H9 (cell line): ENCODE results near the gene NEDD4L. TPM values are rescaled to one million over a fixed set of nuclear protein-coding genes. Genes with fewer than 3 reads are reported as not detected.
"Not testable (repeated sequence)": the region's sequence is repeated elsewhere in the genome, so short reads cannot be mapped to it uniquely, and the experiment has no call there.

ENCODE experiments used
- DNase-seq: peaks from one replicate; pipeline ENCODE4 v3.0.0-alpha.2; 2017
- H2AFZ ChIP-seq: one replicate; pipeline ENCODE4 v1.6.1; 2013; ENCODE audit warnings: mild to moderate bottlenecking, low read length, control low read depth, moderate library complexity
- H2AK5ac ChIP-seq: 2 replicates; pipeline ENCODE4 v1.6.1; 2013; ENCODE audit warnings: low read length, control low read depth, mixed read lengths; ENCODE audit not compliant: insufficient read length
- H2BK120ac ChIP-seq: one replicate; pipeline ENCODE4 v1.6.1; 2013; ENCODE audit warnings: low read depth, mild to moderate bottlenecking, low read length, control low read depth, inconsistent platforms; ENCODE audit not compliant: poor library complexity, severe bottlenecking
- H2BK12ac ChIP-seq: 2 replicates; pipeline ENCODE4 v1.6.1; 2013; ENCODE audit warnings: low read length, control low read depth, mixed read lengths, low read depth; ENCODE audit not compliant: insufficient read length
- H2BK15ac ChIP-seq: 2 replicates; pipeline ENCODE4 v1.6.1; 2013; ENCODE audit warnings: low read depth, low read length, control low read depth
- H2BK20ac ChIP-seq: one replicate; pipeline ENCODE4 v1.6.1; 2013; ENCODE audit warnings: low read depth, mild to moderate bottlenecking, low read length, control low read depth, inconsistent platforms; ENCODE audit not compliant: poor library complexity, severe bottlenecking
- H2BK5ac ChIP-seq: 2 replicates; pipeline ENCODE4 v1.6.1; 2013; ENCODE audit warnings: low read length, control low read depth, mixed read lengths; ENCODE audit not compliant: insufficient read length
- H3K14ac ChIP-seq: 2 replicates; pipeline ENCODE4 v1.6.1; 2013; ENCODE audit warnings: low read length, control low read depth; ENCODE audit not compliant: insufficient read depth
- H3K18ac ChIP-seq: 2 replicates; pipeline ENCODE4 v1.6.1; 2013; ENCODE audit warnings: low read depth, mild to moderate bottlenecking, mixed read lengths, low read length, control low read depth; ENCODE audit not compliant: insufficient read length
- H3K23ac ChIP-seq: 2 replicates; pipeline ENCODE4 v1.6.1; 2013; ENCODE audit warnings: low read length, control low read depth, mixed read lengths, low read depth; ENCODE audit not compliant: insufficient read length
- H3K23me2 ChIP-seq: 2 replicates; pipeline ENCODE4 v1.6.1; 2013; ENCODE audit warnings: low read depth, mild to moderate bottlenecking, mixed read lengths, low read length, control low read depth; ENCODE audit not compliant: insufficient read length, poor library complexity, severe bottlenecking
- H3K27ac ChIP-seq: 2 replicates; pipeline ENCODE4 v1.5.1; 2013; ENCODE audit warnings: low read length, control low read depth, mixed read lengths, low read depth; ENCODE audit not compliant: insufficient read length
- H3K27me3 ChIP-seq: 2 replicates; pipeline ENCODE4 v1.6.1; 2013; ENCODE audit warnings: low read length, control low read depth, inconsistent platforms; ENCODE audit not compliant: insufficient read depth
- H3K4ac ChIP-seq: 2 replicates; pipeline ENCODE4 v1.6.1; 2013; ENCODE audit warnings: low read depth, mild to moderate bottlenecking, control low read depth, inconsistent platforms, low read length, moderate library complexity
- H3K4me1 ChIP-seq: 2 replicates; pipeline ENCODE4 v1.6.1; 2013; ENCODE audit warnings: low read length, control low read depth, inconsistent platforms; ENCODE audit not compliant: insufficient read depth
- H3K4me2 ChIP-seq: 2 replicates; pipeline ENCODE4 v1.6.1; 2013; ENCODE audit warnings: low read length, control low read depth, mixed read lengths; ENCODE audit not compliant: insufficient read length, insufficient read depth
- H3K56ac ChIP-seq: 2 replicates; pipeline ENCODE4 v1.6.1; 2013; ENCODE audit warnings: low read depth, mild to moderate bottlenecking, mixed read lengths, low read length, control low read depth; ENCODE audit not compliant: insufficient read length
- H3K79me1 ChIP-seq: 2 replicates; pipeline ENCODE4 v1.6.1; 2013; ENCODE audit warnings: low read depth, mild to moderate bottlenecking, moderate library complexity, low read length, control low read depth, inconsistent platforms; ENCODE audit not compliant: insufficient read depth, poor library complexity, severe bottlenecking
- H3K79me2 ChIP-seq: 2 replicates; pipeline ENCODE4 v1.6.1; 2013; ENCODE audit warnings: low read length, control low read depth, inconsistent platforms; ENCODE audit not compliant: insufficient read depth
- H3K9ac ChIP-seq: 2 replicates; pipeline ENCODE4 v1.6.1; 2013; ENCODE audit warnings: low read length, control low read depth, mixed read lengths; ENCODE audit not compliant: insufficient read length; ENCODE audit errors: extremely low read depth
- H3K9me3 ChIP-seq: one replicate; pipeline ENCODE4 v1.6.1; 2013; ENCODE audit warnings: low read depth, low read length, inconsistent platforms; ENCODE audit not compliant: control insufficient read depth
- H3T11ph ChIP-seq: one replicate; pipeline ENCODE4 v1.6.1; 2013; ENCODE audit warnings: mild to moderate bottlenecking, low read length, control low read depth, inconsistent platforms
- H4K20me1 ChIP-seq: one replicate; pipeline ENCODE4 v1.6.1; 2013; ENCODE audit not compliant: control insufficient read depth, insufficient read length, insufficient read depth
- H4K5ac ChIP-seq: 2 replicates; pipeline ENCODE4 v1.6.1; 2013; ENCODE audit warnings: low read depth, mild to moderate bottlenecking, mixed read lengths, low read length, control low read depth; ENCODE audit not compliant: insufficient read length
- H4K8ac ChIP-seq: replicated peaks from 2 replicates; pipeline ENCODE4 v1.6.1; 2013; ENCODE audit warnings: low read length, control low read depth, mixed read lengths, low read depth; ENCODE audit not compliant: insufficient read length
- H4K91ac ChIP-seq: 2 replicates; pipeline ENCODE4 v1.6.1; 2013; ENCODE audit warnings: low read depth, mild to moderate bottlenecking, moderate library complexity, mixed read lengths, low read length, control low read depth; ENCODE audit not compliant: insufficient read length
- H3K27ac Mint-ChIP-seq, 3 experiments: 2 replicates in 2 of 3; 3 replicates in 1 of 3; pipeline ENCODE4 v1.8.0; 2020 to 2021; ENCODE audit warnings: mixed read lengths in 3 of 3, mild to moderate bottlenecking in 1 of 3, moderate library complexity in 1 of 3
- H3K27me3 Mint-ChIP-seq: 2 replicates; pipeline ENCODE4 v1.8.0; 2021; ENCODE audit warnings: low read depth, mild to moderate bottlenecking, moderate library complexity, mixed read lengths
- H3K36me3 Mint-ChIP-seq, 3 experiments: 2 replicates in 2 of 3; 3 replicates in 1 of 3; pipeline ENCODE4 v1.8.0; 2020 to 2021; ENCODE audit warnings: low read depth in 3 of 3, mixed read lengths in 3 of 3; ENCODE audit not compliant: insufficient read depth in 1 of 3
- H3K4me1 Mint-ChIP-seq, 2 experiments: 2 replicates each; pipeline ENCODE4 v1.8.0; 2020; ENCODE audit warnings: mixed read lengths in 2 of 2
- H3K4me3 Mint-ChIP-seq, 2 experiments: 2 replicates in 1 of 2; 3 replicates in 1 of 2; pipeline ENCODE4 v1.8.0; 2020 to 2021; ENCODE audit warnings: mild to moderate bottlenecking in 2 of 2, mixed read lengths in 2 of 2, moderate library complexity in 1 of 2
- H3K9me3 Mint-ChIP-seq, 2 experiments: 2 replicates in 1 of 2; 3 replicates in 1 of 2; pipeline ENCODE4 v1.8.0; 2020; ENCODE audit warnings: mild to moderate bottlenecking in 2 of 2, mixed read lengths in 2 of 2, moderate library complexity in 1 of 2
- CTCF ChIP-seq: fragments of 200-600 bp; sonication (generic); conservative IDR thresholded peaks from 3 replicates; pipeline ENCODE4 v1.8.0; 2021; ENCODE audit warnings: antibody characterized with exemption, mild to moderate bottlenecking
- WGBS: extraction: QIAGEN DNeasy Blood & Tissue Kit; methylation state at CpG from one replicate; pipeline ENCODE4 v1.1.7; 2013; ENCODE audit warnings: missing lambda C conversion rate, low lambda C conversion rate, mixed read lengths; ENCODE audit not compliant: insufficient read length; ENCODE audit errors: extremely low coverage; 5-methylcytosine and 5-hydroxymethylcytosine counted together
- total RNA-seq: library from RNA; stranded (reverse); gene quantifications from 2 replicates; pipeline ENCODE4 v1.2.1, GENCODE V29; 2021

Gene NEDD4L
- total RNA-seq, 1 experiment from 2014 or later: 76.3 TPM

- no peak for TF ChIP-seq CTCF
- Histone ChIP-seq H3K4me2 (no peak overlapping the region), H3K23ac (no peak overlapping the region), H3K56ac (no peak overlapping the region), H3K27me3 (no peaks in the 10 kb centered on the region), H2BK120ac (no peak overlapping the region), H4K91ac (no peak overlapping the region), H3K79me1 (no peaks in the 10 kb centered on the region), H3K4ac (no peak overlapping the region), H3K27ac (no peak overlapping the region), H3K18ac (no peak overlapping the region), H2BK20ac (no peak overlapping the region), H4K8ac (no peak overlapping the region), H3K79me2 (no peaks in the 10 kb centered on the region), H2BK12ac (no peak overlapping the region), H2AFZ (no peak overlapping the region), H4K20me1 (no peaks in the 10 kb centered on the region), H4K5ac (no peak overlapping the region), H3K9me3 (no peaks in the 10 kb centered on the region), H3K14ac (no peak overlapping the region), H3T11ph (no peak overlapping the region), H2BK5ac (no peak overlapping the region), H3K9ac (no peak overlapping the region), H2AK5ac (no peak overlapping the region), H2BK15ac (no peak overlapping the region), H3K4me1 (no peaks in the 10 kb centered on the region), H3K23me2 (no peaks in the 10 kb centered on the region)
- no peak for DNase-seq
- Mint-ChIP-seq H3K27ac (no peak overlapping the region), H3K36me3 (no peaks in the 10 kb centered on the region), H3K27me3 (peaks cover 2% of the 10 kb centered on the region; the same call in 1 of the 2 replicates), H3K9me3 (no peaks in the 10 kb centered on the region), H3K4me1 (peaks cover 8 to 17% of the 10 kb centered on the region in 2 experiments), H3K4me3 (no peak overlapping the region)
- no CpG with 5 or more reads among the region's 9 CpGs for WGBS
These were observed 388.2 kb downstream of the NEDD4L start for GRCh38 chr18:58432050-58432727.

DNA sequence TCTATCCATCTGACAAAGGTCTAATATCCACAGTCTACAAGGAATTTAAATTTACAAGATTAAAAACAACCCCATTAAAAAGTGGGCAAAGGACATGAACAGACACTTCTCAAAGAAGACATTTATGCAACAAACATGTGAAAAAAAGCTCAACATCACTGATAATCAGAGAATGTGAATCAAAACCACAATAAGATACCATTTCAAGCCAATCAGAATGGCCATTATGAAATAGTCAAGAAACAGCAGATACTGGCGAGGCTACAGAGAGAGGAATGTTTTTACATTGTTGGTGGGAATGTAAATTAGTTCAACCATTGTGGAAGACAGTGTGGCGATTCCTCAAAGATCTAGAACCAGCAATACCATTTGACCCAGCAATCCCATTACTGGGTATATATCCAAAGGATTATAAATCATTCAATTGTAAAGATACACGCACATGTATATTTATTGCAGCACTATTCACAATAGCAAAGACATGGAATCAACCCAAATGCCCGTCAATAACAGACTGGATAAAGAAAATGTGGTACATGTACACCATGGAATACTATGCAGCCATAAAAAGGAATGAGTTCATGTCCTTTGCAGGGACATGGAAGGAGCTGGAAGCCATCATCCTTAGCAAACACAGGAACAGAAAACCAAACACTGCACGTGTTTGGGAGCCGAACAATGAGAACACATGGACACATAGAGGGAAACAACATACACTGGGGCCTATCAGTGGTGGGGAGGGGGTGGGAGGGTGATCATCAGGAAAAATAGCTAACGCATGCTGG, 391.4 kb downstream of the NEDD4L start:
- H3K23ac ChIP-seq, H3K27me3 ChIP-seq, H2AFZ ChIP-seq, H4K8ac ChIP-seq, H3K18ac ChIP-seq, H3K27me3 Mint-ChIP-seq, H3K79me1 ChIP-seq, H3K9ac ChIP-seq, H3K27ac Mint-ChIP-seq, H2AK5ac ChIP-seq, H3K4me3 Mint-ChIP-seq, H3K23me2 ChIP-seq, H3K4me1 Mint-ChIP-seq, H3K56ac ChIP-seq, H2BK5ac ChIP-seq, H3K79me2 ChIP-seq, H3K27ac ChIP-seq, H3K4me2 ChIP-seq, H3K4me1 ChIP-seq, H3K9me3 Mint-ChIP-seq, H3K36me3 Mint-ChIP-seq, H2BK20ac ChIP-seq, H3K9me3 ChIP-seq, H3K4ac ChIP-seq, H4K91ac ChIP-seq, H4K20me1 ChIP-seq, H2BK15ac ChIP-seq, DNase-seq, H3T11ph ChIP-seq, H3K14ac ChIP-seq, H2BK120ac ChIP-seq, H4K5ac ChIP-seq, H2BK12ac ChIP-seq: not testable (repeated sequence)
- WGBS: no CpG with 5 or more reads among the region's 7 CpGs
